Mesendoderm (in vitro differentiated cells): ENCODE data around the gene CBY3. TPM values are rescaled to one million over a fixed set of nuclear protein-coding genes. Genes with fewer than 3 reads are reported as not detected.

Experiments
- DNase-seq: peaks from one replicate; pipeline ENCODE4 v3.0.0; 2013
- H2AK5ac ChIP-seq: 2 replicates; pipeline ENCODE4 v1.6.1; 2013; ENCODE audit warnings: low read length, inconsistent platforms
- H2BK120ac ChIP-seq: 2 replicates; pipeline ENCODE4 v1.6.1; 2013; ENCODE audit warnings: low read depth, mild to moderate bottlenecking, low read length, moderate library complexity, mixed read lengths
- H2BK15ac ChIP-seq: replicated peaks from 2 replicates; pipeline ENCODE4 v1.6.1; 2013; ENCODE audit warnings: low read depth, mild to moderate bottlenecking, moderate library complexity
- H2BK5ac ChIP-seq: 2 replicates; pipeline ENCODE4 v1.6.1; 2013; ENCODE audit warnings: low read length, inconsistent platforms
- H3K18ac ChIP-seq: 2 replicates; pipeline ENCODE4 v1.6.1; 2013; ENCODE audit warnings: mild to moderate bottlenecking, low read length, mixed read lengths
- H3K23ac ChIP-seq: one replicate; pipeline ENCODE4 v1.6.1; 2013; ENCODE audit warnings: low read length
- H3K27ac ChIP-seq: 2 replicates; pipeline ENCODE4 v1.5.1; 2013; ENCODE audit warnings: low read depth, mild to moderate bottlenecking, inconsistent platforms, low read length, moderate library complexity
- H3K27me3 ChIP-seq: 2 replicates; pipeline ENCODE4 v1.6.1; 2013; ENCODE audit warnings: low read length, control low read depth, mild to moderate bottlenecking, inconsistent platforms; ENCODE audit not compliant: insufficient read depth, poor library complexity
- H3K36me3 ChIP-seq: 2 replicates; pipeline ENCODE4 v1.6.1; 2013; ENCODE audit warnings: low read length, inconsistent platforms; ENCODE audit not compliant: control insufficient read depth, insufficient read depth
- H3K4ac ChIP-seq: one replicate; pipeline ENCODE4 v1.6.1; 2013; ENCODE audit warnings: low read depth, mild to moderate bottlenecking, low read length, moderate library complexity
- H3K4me1 ChIP-seq: 2 replicates; pipeline ENCODE4 v1.6.1; 2013; ENCODE audit warnings: low read depth, low read length, inconsistent platforms; ENCODE audit not compliant: control insufficient read depth
- H3K4me2 ChIP-seq: 2 replicates; pipeline ENCODE4 v1.6.1; 2013; ENCODE audit warnings: low read length
- H3K4me3 ChIP-seq: 2 replicates; pipeline ENCODE4 v1.5.1; 2013; ENCODE audit warnings: mild to moderate bottlenecking, low read length
- H3K56ac ChIP-seq: one replicate; pipeline ENCODE4 v1.6.1; 2013; ENCODE audit warnings: low read length
- H3K79me1 ChIP-seq: 2 replicates; pipeline ENCODE4 v1.6.1; 2013; ENCODE audit warnings: low read length, inconsistent platforms
- H3K79me2 ChIP-seq: 2 replicates; pipeline ENCODE4 v1.6.1; 2013; ENCODE audit warnings: mild to moderate bottlenecking, low read length; ENCODE audit not compliant: control insufficient read depth, insufficient read depth
- H3K9ac ChIP-seq: 2 replicates; pipeline ENCODE4 v1.6.1; 2013; ENCODE audit warnings: low read length, inconsistent platforms
- H4K5ac ChIP-seq: one replicate; pipeline ENCODE4 v1.6.1; 2013; ENCODE audit warnings: low read length
- H4K8ac ChIP-seq: one replicate; pipeline ENCODE4 v1.6.1; 2013; ENCODE audit warnings: low read depth, mild to moderate bottlenecking, control low read depth, low read length, moderate library complexity
- WGBS: extraction: QIAGEN DNeasy Blood & Tissue Kit; methylation state at CpG from one replicate; pipeline ENCODE4 v1.1.7; 2013; ENCODE audit warnings: low lambda C conversion rate, missing lambda C conversion rate; ENCODE audit not compliant: insufficient coverage; ENCODE audit errors: extremely low coverage; 5-methylcytosine and 5-hydroxymethylcytosine counted together
- polyA plus RNA-seq, 2 experiments: library from polyadenylated mRNA; stranded (reverse); fragments of 200-250 nt; gene quantifications; one replicate each; pipeline ENCODE4 v1.2.3, GENCODE V29; 2013

The CBY3 gene
- 0.13 TPM for polyA plus RNA-seq (2013, experiment 1 of 2)
- 0.08 TPM for polyA plus RNA-seq (2013, experiment 2 of 2)

GRCh38 chr5:179680780-179681401 lies at the start of gene CBY3:
TSS of gene CBY3 (minus strand) at chr5:179681034. CDS start at chr5:179680918, 116 bp downstream.
- Histone ChIP-seq H2BK5ac (no peak within 1 kb of the TSS), H3K27me3 (no peaks in the 10 kb centered on the region), H3K4me2 (no peak within 1 kb of the TSS), H4K5ac (no peak within 1 kb of the TSS), H3K79me1 (peaks cover 3% of the 10 kb centered on the region), H3K23ac (no peak within 1 kb of the TSS), H3K4ac (no peak within 1 kb of the TSS), H2BK15ac (no peak within 1 kb of the TSS), H3K4me3 (no peak within 1 kb of the TSS), H3K36me3 (no peaks in the 10 kb centered on the region), H3K56ac (no peak within 1 kb of the TSS), H3K79me2 (no peaks in the 10 kb centered on the region), H2AK5ac (no peak within 1 kb of the TSS), H2BK120ac (no peak within 1 kb of the TSS), H3K4me1 (no peaks in the 10 kb centered on the region), H3K18ac (no peak within 1 kb of the TSS), H3K27ac (no peak within 1 kb of the TSS), H3K9ac (no peak within 1 kb of the TSS), H4K8ac (no peak within 1 kb of the TSS)
- WGBS, result no CpG with 5 or more reads among the region's 5 CpGs
- no peak for DNase-seq

GRCh38 chr5:179730356-179730755 lies 49.5 kb upstream of the CBY3 start:
- Histone ChIP-seq H3K27ac (no peak overlapping the region), H2BK15ac (no peak overlapping the region), H3K4me2 (no peak overlapping the region), H3K23ac (no peak overlapping the region), H4K5ac (no peak overlapping the region), H3K79me1 (peaks cover 1% of the 10 kb centered on the region), H3K9ac (no peak overlapping the region), H2AK5ac (no peak overlapping the region), H2BK5ac (no peak overlapping the region), H3K56ac (no peak overlapping the region), H4K8ac (no peak overlapping the region), H3K79me2 (peaks cover 24% of the 10 kb centered on the region), H3K36me3 (peaks cover 13% of the 10 kb centered on the region), H3K4me3 (no peak overlapping the region), H2BK120ac (no peak overlapping the region), H3K4me1 (peaks cover 3% of the 10 kb centered on the region), H3K4ac (no peak overlapping the region), H3K18ac (no peak overlapping the region), H3K27me3 (no peaks in the 10 kb centered on the region)
- no CpG with 5 or more reads among the region's 3 CpGs for WGBS
- DNase-seq, result no peak

GRCh38 chr5:179729727-179730126 lies 48.9 kb upstream of the CBY3 start:
- Histone ChIP-seq H2BK5ac (no peak overlapping the region), H2BK15ac (no peak overlapping the region), H4K5ac (no peak overlapping the region), H2AK5ac (no peak overlapping the region), H3K36me3 (peaks cover 16% of the 10 kb centered on the region), H3K27me3 (no peaks in the 10 kb centered on the region), H4K8ac (no peak overlapping the region), H3K4me3 (no peak overlapping the region), H3K27ac (no peak overlapping the region), H3K4me1 (peaks cover 3% of the 10 kb centered on the region), H3K23ac (no peak overlapping the region), H3K18ac (no peak overlapping the region), H3K79me2 (peaks cover 19% of the 10 kb centered on the region), H3K56ac (no peak overlapping the region), H3K79me1 (peaks cover 1% of the 10 kb centered on the region), H3K4me2 (no peak overlapping the region), H3K9ac (no peak overlapping the region), H2BK120ac (no peak overlapping the region), H3K4ac (no peak overlapping the region)
- no peak for DNase-seq
- WGBS, result no CpG with 5 or more reads among the region's 3 CpGs

- WGBS, result no CpG with 5 or more reads among the region's 4 CpGs
Observed at GRCh38 chr5:179729303-179729702, 48.5 kb upstream of the CBY3 start.

GRCh38 chr5:179727106-179727505 lies 46.3 kb upstream of the CBY3 start:
- no CpG with 5 or more reads among the region's 6 CpGs for WGBS
- no peak for DNase-seq
- peaks cover 32% of the 10 kb centered on the region for H3K36me3 ChIP-seq

More at GRCh38 chr5:179729303-179729702, 48.5 kb upstream of the CBY3 start:
- Histone ChIP-seq H3K4me2 (no peak overlapping the region), H4K8ac (no peak overlapping the region), H3K4me3 (no peak overlapping the region), H2BK5ac (no peak overlapping the region), H3K4ac (no peak overlapping the region), H3K18ac (no peak overlapping the region), H3K36me3 (peaks cover 20% of the 10 kb centered on the region), H4K5ac (no peak overlapping the region), H3K79me2 (peaks cover 14% of the 10 kb centered on the region), H3K4me1 (peaks cover 2% of the 10 kb centered on the region), H2AK5ac (no peak overlapping the region), H2BK120ac (no peak overlapping the region), H3K79me1 (no peaks in the 10 kb centered on the region), H3K23ac (no peak overlapping the region), H3K9ac (no peak overlapping the region), H3K27ac (no peak overlapping the region), H2BK15ac (no peak overlapping the region), H3K27me3 (no peaks in the 10 kb centered on the region), H3K56ac (no peak overlapping the region)
- DNase-seq, result no peak

GRCh38 chr5:179724163-179724562 lies 43.3 kb upstream of the CBY3 start:
- Histone ChIP-seq H3K23ac (no peak overlapping the region), H3K27me3 (no peaks in the 10 kb centered on the region), H3K9ac (no peak overlapping the region), H3K18ac (no peak overlapping the region), H3K27ac (no peak overlapping the region), H3K4me3 (no peak overlapping the region), H3K79me2 (no peaks in the 10 kb centered on the region), H2AK5ac (no peak overlapping the region), H4K8ac (no peak overlapping the region), H2BK120ac (no peak overlapping the region), H4K5ac (no peak overlapping the region), H3K36me3 (peaks cover 35% of the 10 kb centered on the region), H2BK5ac (no peak overlapping the region), H3K4me1 (no peaks in the 10 kb centered on the region), H3K79me1 (peaks cover 2% of the 10 kb centered on the region), H3K4me2 (no peak overlapping the region), H2BK15ac (no peak overlapping the region), H3K56ac (no peak overlapping the region), H3K4ac (no peak overlapping the region)
- DNase-seq, result no peak
- no CpG with 5 or more reads among the region's 4 CpGs for WGBS

More at GRCh38 chr5:179727106-179727505, 46.3 kb upstream of the CBY3 start:
- no peak overlapping the region for H3K23ac ChIP-seq
- no peak overlapping the region for H3K27ac ChIP-seq
- no peaks in the 10 kb centered on the region for H3K79me2 ChIP-seq
- H3K9ac ChIP-seq, result no peak overlapping the region
- H2BK5ac ChIP-seq, result no peak overlapping the region
- no peak overlapping the region for H2BK15ac ChIP-seq
- H2BK120ac ChIP-seq, result no peak overlapping the region
- H2AK5ac ChIP-seq, result no peak overlapping the region
- H3K4ac ChIP-seq, result no peak overlapping the region
- no peak overlapping the region for H4K8ac ChIP-seq
- H3K18ac ChIP-seq, result no peak overlapping the region
- no peak overlapping the region for H3K4me3 ChIP-seq
- H3K79me1 ChIP-seq, result no peaks in the 10 kb centered on the region
- no peak overlapping the region for H3K56ac ChIP-seq
- no peaks in the 10 kb centered on the region for H3K27me3 ChIP-seq
- H4K5ac ChIP-seq, result no peak overlapping the region
- H3K4me2 ChIP-seq, result no peak overlapping the region
- no peaks in the 10 kb centered on the region for H3K4me1 ChIP-seq
